Cardiac muscle cell (in vitro differentiated cells and primary cell): ENCODE results near the gene SCN5A. TPM values are rescaled to one million over a fixed set of nuclear protein-coding genes. Genes with fewer than 3 reads are reported as not detected.
"Not testable (repeated sequence)": the region's sequence is repeated elsewhere in the genome, so short reads cannot be mapped to it uniquely, and the experiment has no call there.

Source experiments
- DNase-seq, 2 donors: peaks; one replicate each; pipeline versions ENCODE4 v3.0.0 to v3.0.0-alpha.2; 2010 to 2017; ENCODE audit warnings: low read depth in 1 of 2, low spot score in 1 of 2
- H3K27ac ChIP-seq: fragments of 200-600 bp; sonication (generic); 2 replicates; pipeline ENCODE4 v1.5.1; 2016
- H3K27me3 ChIP-seq: fragments of 200-600 bp; sonication (generic); 2 replicates; pipeline ENCODE4 v1.6.0; 2016; ENCODE audit warnings: control low read depth
- H3K36me3 ChIP-seq: fragments of 200-600 bp; sonication (generic); 2 replicates; pipeline ENCODE4 v1.5.1; 2016; ENCODE audit warnings: control low read depth
- H3K4me1 ChIP-seq: fragments of 200-600 bp; sonication (generic); 2 replicates; pipeline ENCODE4 v1.8.1; 2017; ENCODE audit warnings: low read depth, mild to moderate bottlenecking, mixed run types
- H3K4me3 ChIP-seq: fragments of 200-600 bp; sonication (generic); 2 replicates; pipeline ENCODE4 v1.5.1; 2016; ENCODE audit warnings: mild to moderate bottlenecking
- H3K9me3 ChIP-seq: fragments of 200-600 bp; sonication (generic); 2 replicates; pipeline ENCODE4 v1.5.1; 2017; ENCODE audit warnings: low read depth, mild to moderate bottlenecking, control low read depth
- CTCF ChIP-seq: IDR thresholded peaks from 2 replicates; pipeline ENCODE4 v1.5.1; 2012; ENCODE audit warnings: low read depth, mild to moderate bottlenecking, low read length
- polyA plus RNA-seq: library from polyadenylated mRNA; unstranded; fragments of >200 nt; fragmentation: Nextera tagmentation; extraction: Ambion mirVana; gene quantifications from 2 replicates; pipeline ENCODE4 v1.2.1, GENCODE V29; 2016
- total RNA-seq: library from RNA; depleted of rRNA; stranded (reverse); fragments of >200 nt; gene quantifications from 2 replicates; pipeline ENCODE4 v1.2.3, GENCODE V29; 2016

Gene SCN5A
- total and polyA plus RNA-seq, 2 experiments from 2014 or later: 3.1 to 9.3 TPM

- Histone ChIP-seq H3K27ac (no peak overlapping the region), H3K9me3 (no peaks in the 10 kb centered on the region), H3K27me3 (peaks cover 2% of the 10 kb centered on the region), H3K4me1 (peaks cover 6% of the 10 kb centered on the region), H3K4me3 (no peak overlapping the region), H3K36me3 (no peaks in the 10 kb centered on the region)
- TF ChIP-seq CTCF: no peak
- no peak for DNase-seq
Observed at GRCh38 chr3:38573111-38573510, 76.4 kb downstream of the SCN5A start.

- Histone ChIP-seq H3K4me3 (no peak overlapping the region), H3K27me3 (no peaks in the 10 kb centered on the region), H3K4me1 (no peaks in the 10 kb centered on the region), H3K36me3 (no peaks in the 10 kb centered on the region), H3K9me3 (no peaks in the 10 kb centered on the region), H3K27ac (no peak overlapping the region)
- TF ChIP-seq CTCF: no peak
- no peak for DNase-seq
Observed at GRCh38 chr3:38567498-38567897, 82.0 kb downstream of the SCN5A start.

GRCh38 chr3:38566794-38567193 is 82.7 kb downstream of the SCN5A start:
- not testable (repeated sequence) for H3K36me3 ChIP-seq, DNase-seq, H3K27me3 ChIP-seq, H3K9me3 ChIP-seq, H3K27ac ChIP-seq, H3K4me3 ChIP-seq, H3K4me1 ChIP-seq

- Histone ChIP-seq H3K9me3 (no peaks in the 10 kb centered on the region), H3K27ac (no peak overlapping the region), H3K4me3 (no peak overlapping the region), H3K27me3 (no peaks in the 10 kb centered on the region), H3K4me1 (no peaks in the 10 kb centered on the region), H3K36me3 (no peaks in the 10 kb centered on the region)
- TF ChIP-seq CTCF: no peak
- no peak for DNase-seq
Observed at GRCh38 chr3:38566215-38566528, 83.3 kb downstream of the SCN5A start.

- Histone ChIP-seq H3K4me3 (no peak overlapping the region), H3K9me3 (no peaks in the 10 kb centered on the region), H3K27me3 (no peaks in the 10 kb centered on the region), H3K4me1 (no peaks in the 10 kb centered on the region), H3K27ac (no peak overlapping the region), H3K36me3 (no peaks in the 10 kb centered on the region)
- no peak for TF ChIP-seq CTCF
- DNase-seq: no peak
Observed at GRCh38 chr3:38565339-38566214, 83.9 kb downstream of the SCN5A start.

GRCh38 chr3:38564631-38565338 is 84.7 kb downstream of the SCN5A start:
- Histone ChIP-seq H3K9me3 (no peaks in the 10 kb centered on the region), H3K4me1 (no peaks in the 10 kb centered on the region), H3K27ac (no peak overlapping the region), H3K27me3 (no peaks in the 10 kb centered on the region), H3K4me3 (no peak overlapping the region), H3K36me3 (no peaks in the 10 kb centered on the region)
- no peak for DNase-seq
- TF ChIP-seq CTCF: no peak
